ENCODE measurements around the gene CD58.
"Not testable (repeated sequence)": the region's sequence is repeated elsewhere in the genome, so short reads cannot be mapped to it uniquely, and the experiment has no call there.

Gene CD58

DNA sequence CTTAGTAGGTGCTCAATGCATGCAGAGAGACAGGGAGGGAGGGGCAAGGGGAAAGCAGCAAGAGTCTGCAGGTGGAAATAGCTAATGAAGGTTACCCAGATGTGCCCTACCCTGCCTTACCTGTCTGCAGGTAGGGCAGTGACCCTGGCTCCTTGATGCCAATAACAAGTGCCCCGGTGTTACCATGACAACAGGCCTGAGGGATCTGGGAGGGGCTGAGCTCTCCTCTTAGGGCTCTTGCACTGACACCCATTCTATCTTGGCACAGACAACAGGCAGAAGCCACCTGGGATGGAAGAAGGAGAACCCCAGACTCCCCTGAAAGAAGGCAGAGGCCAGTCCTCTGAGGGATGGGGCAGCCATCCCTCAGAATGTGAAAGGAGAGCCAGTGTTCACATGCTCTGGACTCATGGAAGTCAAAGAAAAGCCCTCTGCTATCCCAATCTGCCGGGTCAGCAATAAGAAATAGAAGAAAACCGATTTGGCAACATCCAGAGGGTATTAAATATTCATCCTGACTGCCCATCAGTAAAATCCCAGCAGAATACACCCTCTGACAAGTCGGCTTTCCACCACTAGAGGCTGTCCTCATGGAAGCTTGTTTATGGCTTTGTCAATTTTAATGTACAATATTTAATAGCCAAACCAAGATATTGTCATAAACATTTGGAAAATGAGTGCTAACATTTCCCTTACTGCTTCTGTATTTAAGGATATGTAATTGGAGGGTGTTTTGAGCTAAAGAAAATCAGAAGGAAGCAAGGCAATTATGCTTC lies 24.4 kb upstream of the CD58 start:
- H3K36me3 ChIP-seq (ENCODE audit: control insufficient read depth, insufficient read depth, low read length); H3K4me3 ChIP-seq (replicated peaks; ENCODE audit: low read depth, low read length); DNase-seq (ENCODE audit: extremely low read depth, insufficient read length); H3K27me3 ChIP-seq (replicated peaks; ENCODE audit: control insufficient read depth, insufficient read depth, low read length): not testable (repeated sequence)
- TF ChIP-seq CTCF (IDR thresholded peaks at IDR 0.05; ENCODE audit: insufficient read depth, low read length, poor library complexity, severe bottlenecking), result peak; percentile 29

DNA sequence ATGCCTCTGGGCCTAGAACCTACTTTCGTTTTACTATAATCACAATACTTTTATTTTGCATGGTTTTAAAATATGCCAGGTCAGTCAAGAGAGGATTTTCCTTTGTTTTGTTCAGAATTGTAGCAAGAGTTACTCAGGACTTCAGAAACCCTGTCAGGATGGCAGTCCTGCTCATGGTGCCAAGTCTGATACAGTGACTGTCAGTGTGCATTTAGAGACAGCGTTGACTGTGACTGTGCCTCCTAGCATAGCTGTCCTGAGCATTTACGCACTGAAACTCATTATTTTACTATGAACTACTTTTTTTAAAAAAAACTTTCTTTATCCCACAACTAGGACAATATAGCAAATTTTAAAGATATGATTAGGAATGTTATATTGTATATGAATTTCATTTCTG lies 23.2 kb upstream of the CD58 start:
- DNase-seq (ENCODE audit: extremely low read depth, insufficient read length); H3K27me3 ChIP-seq (replicated peaks; ENCODE audit: control insufficient read depth, insufficient read depth, low read length); H3K36me3 ChIP-seq (ENCODE audit: control insufficient read depth, insufficient read depth, low read length); H3K4me3 ChIP-seq (replicated peaks; ENCODE audit: low read depth, low read length): not testable (repeated sequence)

- not testable (repeated sequence) for H3K36me3 ChIP-seq (ENCODE audit: control insufficient read depth, insufficient read depth, low read length); H3K27me3 ChIP-seq (replicated peaks; ENCODE audit: control insufficient read depth, insufficient read depth, low read length); DNase-seq (ENCODE audit: extremely low read depth, insufficient read length); H3K4me3 ChIP-seq (replicated peaks; ENCODE audit: low read depth, low read length)
Measured at GRCh38 chr1:116593401-116593800, 22.6 kb upstream of the CD58 start.

DNA sequence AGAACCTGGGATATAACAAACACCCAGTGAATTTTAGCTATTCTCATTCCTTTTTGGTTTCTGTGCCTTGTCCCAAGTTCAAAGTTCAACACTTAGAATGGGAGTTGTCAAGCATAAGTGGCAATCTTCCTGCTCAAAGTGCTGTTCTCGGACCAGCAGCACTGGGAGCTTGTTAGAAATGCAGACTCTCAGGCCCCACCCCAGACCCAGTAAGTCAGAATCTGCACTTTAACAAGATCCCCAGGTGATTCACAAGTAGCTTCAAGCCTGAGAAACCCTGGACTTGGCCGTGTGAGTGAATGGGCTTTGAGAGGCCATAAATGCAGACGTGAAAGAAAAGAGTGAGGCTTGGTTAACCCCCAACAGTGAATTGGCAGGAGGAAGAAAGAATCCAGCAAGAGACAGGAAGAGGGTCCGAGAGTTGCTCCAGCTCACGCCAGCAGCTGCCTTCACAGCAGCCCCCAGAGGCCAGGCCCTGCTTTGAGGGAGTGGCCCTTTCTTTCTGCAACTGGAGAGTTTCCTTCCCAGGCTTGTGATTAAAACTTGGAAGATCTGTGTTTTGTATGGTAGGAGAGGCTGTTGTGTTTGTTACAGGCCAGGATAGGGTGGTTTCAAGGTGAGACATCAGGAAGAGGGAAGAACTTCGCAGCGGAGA lies 21.3 kb upstream of the CD58 start:
- not testable (repeated sequence) for DNase-seq (ENCODE audit: extremely low read depth, insufficient read length); H3K36me3 ChIP-seq (ENCODE audit: control insufficient read depth, insufficient read depth, low read length); H3K4me3 ChIP-seq (replicated peaks; ENCODE audit: low read depth, low read length); H3K27me3 ChIP-seq (replicated peaks; ENCODE audit: control insufficient read depth, insufficient read depth, low read length)

DNA sequence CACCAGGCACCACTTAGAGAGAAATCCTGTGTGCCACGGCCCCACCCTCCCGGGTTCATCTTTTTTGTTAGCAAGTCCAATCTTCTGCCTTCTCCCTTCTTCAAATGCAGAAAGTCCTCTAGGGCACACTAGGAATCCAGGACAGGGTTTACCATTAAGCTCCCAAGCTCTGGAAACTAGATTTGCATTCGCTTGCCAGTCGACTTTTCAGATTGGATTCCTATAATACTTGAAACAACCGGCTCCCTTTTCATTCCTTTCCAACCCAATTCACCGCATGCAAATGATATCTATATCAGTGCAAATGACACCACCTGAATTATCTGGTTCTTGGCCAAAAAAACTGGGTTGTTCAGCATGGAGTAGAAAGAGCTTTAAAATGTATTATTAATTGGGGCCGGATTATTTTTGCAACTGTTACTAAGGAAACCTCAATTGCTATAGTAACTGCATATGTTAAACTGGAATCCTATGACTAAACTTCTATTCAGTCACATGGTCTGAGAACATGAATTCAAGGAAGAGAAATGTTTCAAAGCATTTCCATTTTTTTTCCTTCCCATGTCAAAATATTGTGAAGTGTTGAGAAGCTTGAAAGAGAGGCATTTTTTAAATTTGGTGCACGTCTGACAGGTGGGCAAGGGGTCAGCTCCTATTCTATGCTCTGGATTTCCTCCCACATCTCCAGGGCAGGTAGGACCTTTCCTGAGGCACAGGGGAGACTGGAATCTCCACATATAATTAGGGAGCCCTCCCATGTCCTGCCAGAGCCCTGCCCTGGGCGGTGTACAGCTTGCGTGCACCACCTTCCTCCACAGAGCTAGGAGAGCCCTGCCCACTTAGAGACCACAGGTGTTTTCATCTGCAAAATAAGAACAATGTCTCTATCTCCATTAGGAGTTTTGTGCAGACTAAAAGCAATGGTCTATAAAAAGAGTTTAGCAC lies 20.5 kb upstream of the CD58 start:
- not testable (repeated sequence) for H3K4me3 ChIP-seq (replicated peaks; ENCODE audit: low read depth, low read length); H3K27me3 ChIP-seq (replicated peaks; ENCODE audit: control insufficient read depth, insufficient read depth, low read length); H3K36me3 ChIP-seq (ENCODE audit: control insufficient read depth, insufficient read depth, low read length); DNase-seq (ENCODE audit: extremely low read depth, insufficient read length)

GRCh38 chr1:116590359-116591005 lies 19.7 kb upstream of the CD58 start:
- not testable (repeated sequence) for H3K4me3 ChIP-seq (replicated peaks; ENCODE audit: low read depth, low read length); H3K27me3 ChIP-seq (replicated peaks; ENCODE audit: control insufficient read depth, insufficient read depth, low read length); DNase-seq (ENCODE audit: extremely low read depth, insufficient read length); H3K36me3 ChIP-seq (ENCODE audit: control insufficient read depth, insufficient read depth, low read length)

DNA sequence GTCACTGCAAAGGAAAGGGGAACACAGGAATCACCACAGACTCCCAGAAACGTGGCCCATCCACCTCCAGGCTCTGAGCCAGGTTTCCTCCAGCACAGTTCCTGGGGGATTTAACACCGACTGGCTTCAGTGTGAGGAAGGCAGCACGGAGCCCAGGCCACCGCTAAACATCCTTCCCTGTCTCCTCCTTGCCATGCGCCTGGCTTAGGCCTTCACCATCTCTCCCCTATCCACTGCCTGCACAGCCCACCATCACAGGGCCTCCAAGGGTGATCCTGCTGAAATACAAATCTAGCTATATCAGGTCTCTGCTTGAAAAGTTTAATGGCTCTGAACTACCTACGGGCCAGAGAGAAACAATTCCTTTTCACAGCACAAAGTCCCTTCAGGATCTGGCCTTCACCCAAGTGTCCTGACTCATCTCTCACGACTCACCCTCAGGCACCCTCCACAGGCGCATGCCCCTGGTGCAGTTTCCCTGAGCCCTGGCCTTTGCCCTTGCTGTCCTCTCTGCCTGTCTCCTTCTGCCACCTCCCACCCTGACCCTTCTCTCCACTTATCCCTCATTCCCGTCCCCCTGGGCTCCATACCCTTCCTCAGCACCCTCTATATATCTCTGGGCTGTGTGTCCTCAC lies 18.4 kb upstream of the CD58 start:
- DNase-seq (ENCODE audit: extremely low read depth, insufficient read length); H3K4me3 ChIP-seq (replicated peaks; ENCODE audit: low read depth, low read length); H3K36me3 ChIP-seq (ENCODE audit: control insufficient read depth, insufficient read depth, low read length); H3K27me3 ChIP-seq (replicated peaks; ENCODE audit: control insufficient read depth, insufficient read depth, low read length): not testable (repeated sequence)

DNA sequence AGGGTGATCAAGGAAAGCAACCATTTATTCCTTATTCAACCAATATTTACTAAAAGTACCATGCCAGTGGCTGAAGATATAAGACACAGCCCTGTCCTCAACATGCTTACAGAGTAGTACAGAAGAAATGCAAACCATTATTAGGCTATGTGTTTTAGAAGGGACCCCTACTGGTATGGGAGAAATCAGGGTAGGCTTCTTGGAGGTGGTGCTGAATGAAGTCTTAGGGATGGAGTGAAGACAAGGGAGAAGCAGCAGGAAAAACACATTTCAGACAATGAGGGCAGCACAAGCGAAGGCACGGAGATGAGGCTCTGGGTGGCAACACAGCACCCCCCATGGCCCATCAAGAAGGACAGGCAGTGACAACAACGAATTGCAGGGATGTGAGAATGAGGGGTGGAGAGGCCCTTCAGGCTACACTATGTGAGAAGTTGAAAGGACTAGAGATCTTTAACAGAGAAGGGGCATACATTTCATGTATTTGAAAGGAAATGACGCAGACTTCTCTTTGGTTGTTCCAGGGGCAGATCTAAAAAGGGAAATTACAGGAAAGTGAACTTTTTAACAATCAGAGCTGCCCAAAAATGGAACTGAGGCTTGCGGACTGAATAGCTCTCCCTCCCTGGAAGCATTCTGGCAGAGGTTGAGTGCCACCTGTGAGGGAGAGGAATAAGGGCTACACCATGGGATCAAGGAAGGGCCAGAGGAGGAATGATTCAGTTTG lies 16.8 kb upstream of the CD58 start:
- TF ChIP-seq CTCF (IDR thresholded peaks at IDR 0.05; ENCODE audit: insufficient read depth, low read length, poor library complexity, severe bottlenecking), result no peak
- Histone ChIP-seq H3K27me3 (replicated peaks; ENCODE audit: control insufficient read depth, insufficient read depth, low read length) (no peaks in the 10 kb centered on the region), H3K36me3 (ENCODE audit: control insufficient read depth, insufficient read depth, low read length) (no peaks in the 10 kb centered on the region), H3K4me3 (replicated peaks; ENCODE audit: low read depth, low read length) (no peak overlapping the region)
- no peak for DNase-seq (ENCODE audit: extremely low read depth, insufficient read length)
